CD4-positive, alpha-beta T cell treated with Interleukin-12 subunit alpha and Interleukin-12 subunit beta, for 1 hour (primary cell): ENCODE results near the gene CLASP2.
A peak's percentile ranks its signal among the peaks of the same experiment; 100 is the strongest.
"Not testable (repeated sequence)": the region's sequence is repeated elsewhere in the genome, so short reads cannot be mapped to it uniquely, and the experiment has no call there.

Experiments used
- DNase-seq: peaks from one replicate; pipeline ENCODE4 v3.0.0-alpha.2; 2020

CLASP2 gene

GRCh38 chr3:33717866-33718594, at the start of gene CLASP2:
Gene CLASP2, minus strand, starts transcription at chr3:33718254. Its CDS starts 252 bp downstream, at chr3:33718002.
- DNase-seq, result peak; percentile 87

GRCh38 chr3:33758864-33759263, 40.8 kb upstream of the CLASP2 start:
- no peak for DNase-seq

DNA sequence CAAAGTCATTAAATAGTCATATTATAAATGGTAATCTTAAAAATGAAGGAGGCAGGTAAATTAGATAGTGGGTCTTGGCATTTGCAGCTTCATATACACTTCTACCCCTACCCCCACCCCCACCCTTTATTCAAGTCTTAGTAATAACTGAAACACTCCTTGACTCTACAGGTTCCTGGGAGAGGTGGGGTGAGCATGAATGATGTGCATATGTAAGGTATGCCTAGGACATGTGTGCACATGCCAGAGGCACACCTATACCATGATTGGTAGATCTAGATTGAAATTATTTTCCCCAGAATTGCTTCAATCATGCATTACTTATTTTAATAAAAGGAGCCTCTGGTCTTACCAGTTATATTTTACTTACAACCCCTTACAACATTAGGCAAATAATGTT, 40.2 kb upstream of the CLASP2 start:
- no peak for DNase-seq

GRCh38 chr3:33754391-33754790, 36.3 kb upstream of the CLASP2 start:
- DNase-seq, result not testable (repeated sequence)

DNA sequence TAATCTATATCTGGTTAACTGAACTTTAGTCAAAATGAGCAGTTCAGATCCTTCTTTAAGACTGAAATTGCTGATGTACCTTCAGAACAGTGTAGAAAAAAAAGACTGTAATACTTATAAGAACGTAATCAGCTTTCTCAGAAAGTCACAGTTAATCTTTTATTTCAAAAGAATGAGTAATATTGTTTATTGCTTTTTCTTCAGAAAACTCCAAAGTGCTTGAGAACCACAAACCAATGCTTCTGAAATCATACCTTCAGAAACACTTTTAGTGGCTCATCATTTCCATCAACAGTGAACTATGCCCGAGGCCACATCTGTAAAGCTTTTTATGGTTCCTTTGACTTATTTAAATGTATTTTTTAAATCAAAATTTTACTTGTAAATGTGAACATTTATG, 33.3 kb upstream of the CLASP2 start:
- no peak for DNase-seq

DNA sequence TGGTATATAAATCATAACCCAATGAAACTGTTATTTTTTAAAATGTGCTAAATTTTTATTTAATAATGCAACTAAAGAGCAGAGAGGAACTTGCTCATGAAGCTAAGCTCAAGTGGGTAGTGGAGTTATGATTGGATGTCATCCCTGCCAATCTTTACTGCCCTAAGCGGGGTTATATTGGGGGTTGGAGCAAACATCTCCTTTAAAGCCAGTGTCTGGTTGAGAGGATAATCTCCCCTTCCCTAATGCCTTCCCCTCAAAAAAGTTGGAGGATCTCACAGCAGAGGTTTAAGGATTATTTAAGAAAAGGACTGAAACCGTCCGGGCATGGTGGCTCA, 32.1 kb upstream of the CLASP2 start:
- DNase-seq, result no peak

DNA sequence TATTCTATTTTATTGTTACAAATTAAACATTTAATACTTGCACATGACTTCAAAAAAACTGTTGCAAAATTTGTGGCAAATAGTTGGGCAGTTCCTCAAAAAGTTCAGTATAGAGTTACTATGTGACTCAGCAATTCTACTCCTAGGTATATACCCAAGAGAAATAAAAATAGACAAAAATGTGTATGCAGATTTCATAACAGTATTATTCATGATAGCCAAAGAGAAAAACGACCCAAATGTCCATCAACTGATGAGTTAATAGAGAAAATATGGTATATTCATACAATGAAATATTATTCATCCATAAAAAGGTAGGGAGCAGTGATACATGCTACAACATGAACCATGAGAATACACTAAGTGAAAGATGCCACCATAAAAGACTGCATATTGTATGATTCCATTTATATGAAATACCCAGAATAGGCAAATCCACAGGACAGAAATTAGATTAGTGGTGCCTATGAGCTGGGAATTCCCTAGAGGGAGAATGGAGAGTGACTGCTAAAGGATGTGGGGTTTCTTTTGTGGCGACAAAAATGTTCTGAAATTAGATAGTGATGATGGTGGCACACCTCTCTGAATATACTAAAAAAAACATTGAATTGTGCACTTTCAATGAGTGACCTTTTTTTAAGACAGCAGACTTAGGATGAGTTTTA, 31.6 kb upstream of the CLASP2 start:
- no peak for DNase-seq

- DNase-seq, result no peak
Measured at GRCh38 chr3:33746416-33747116, 28.5 kb upstream of the CLASP2 start.

GRCh38 chr3:33737146-33737545, 19.1 kb upstream of the CLASP2 start:
- no peak for DNase-seq

GRCh38 chr3:33732394-33732793, 14.3 kb upstream of the CLASP2 start:
- no peak for DNase-seq

- DNase-seq, result no peak
Measured at GRCh38 chr3:33729993-33730392, 11.9 kb upstream of the CLASP2 start.

DNA sequence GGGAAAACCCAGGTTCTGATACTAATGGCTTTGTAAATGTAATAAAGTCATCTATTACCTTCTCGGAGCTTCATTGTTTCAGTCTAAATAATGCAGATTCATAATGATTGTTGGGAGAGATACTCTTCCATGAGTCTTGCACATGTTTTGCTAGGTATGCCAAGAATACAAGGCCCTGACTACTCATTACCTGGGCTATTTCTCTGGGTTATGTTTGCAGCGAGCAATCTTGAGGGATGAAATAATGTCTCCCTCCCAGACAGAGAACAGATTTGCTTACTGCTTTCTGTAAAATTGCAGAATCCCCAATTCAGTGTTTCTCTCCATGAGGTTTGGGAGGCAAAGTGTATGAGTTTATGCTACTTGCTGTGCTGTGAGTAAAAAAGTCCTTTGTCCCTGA, 6.2 kb upstream of the CLASP2 start:
- no peak for DNase-seq

DNA sequence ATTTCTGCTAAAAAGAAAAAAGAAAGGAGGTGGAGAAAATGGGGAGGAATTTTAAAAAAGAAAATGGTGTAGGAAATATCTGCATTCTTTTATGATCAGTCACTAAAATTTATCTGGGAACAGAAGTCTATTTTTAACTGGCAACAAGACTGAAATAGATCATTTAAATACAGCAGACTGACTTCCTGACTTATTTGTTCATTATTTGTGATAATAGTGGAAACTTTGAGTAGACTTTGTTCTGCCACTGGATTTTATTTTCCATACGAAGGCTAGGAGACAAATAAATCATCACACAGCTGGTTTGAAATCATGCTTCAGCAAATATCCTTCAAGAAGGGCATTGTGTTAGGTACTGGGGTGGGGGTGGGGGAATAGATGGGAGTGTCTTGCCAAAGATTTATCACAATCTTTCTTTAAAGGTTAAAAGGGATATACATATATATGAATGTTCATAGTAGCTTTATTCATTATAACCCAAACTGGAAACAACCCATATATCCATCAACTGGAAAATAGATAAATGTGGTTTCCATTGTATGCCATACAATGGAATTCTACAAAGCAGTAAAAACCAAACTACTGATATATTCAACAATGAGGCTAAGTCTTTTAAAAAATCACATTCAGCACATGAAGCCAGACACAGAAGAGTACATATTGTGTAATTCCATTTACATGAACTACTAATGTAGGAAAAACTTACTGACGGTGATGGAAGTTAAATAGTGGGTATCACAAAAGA, 4.7 kb upstream of the CLASP2 start:
- no peak for DNase-seq

- DNase-seq, result no peak
Measured at GRCh38 chr3:33722191-33722590, 4.1 kb upstream of the CLASP2 start.

DNA sequence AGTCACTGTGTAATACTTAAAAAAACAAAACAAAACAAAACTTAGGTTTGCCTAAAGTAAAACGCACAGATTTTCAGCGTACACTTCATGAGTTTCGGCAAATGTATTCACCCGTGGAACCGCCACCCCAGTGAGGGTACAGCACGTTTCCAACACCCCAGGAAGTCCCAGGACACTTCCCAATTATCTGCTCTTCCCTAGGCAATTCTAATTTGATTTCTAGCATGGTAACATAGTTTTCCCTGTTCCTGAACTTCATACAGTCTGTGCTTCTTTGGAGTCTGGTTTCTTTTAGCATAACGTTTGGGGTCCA, 497 bp upstream of the CLASP2 start:
- DNase-seq, result no peak

- peak; percentile 60 for DNase-seq
Measured at GRCh38 chr3:33717616-33717865, 513 bp downstream of the CLASP2 start.

DNA sequence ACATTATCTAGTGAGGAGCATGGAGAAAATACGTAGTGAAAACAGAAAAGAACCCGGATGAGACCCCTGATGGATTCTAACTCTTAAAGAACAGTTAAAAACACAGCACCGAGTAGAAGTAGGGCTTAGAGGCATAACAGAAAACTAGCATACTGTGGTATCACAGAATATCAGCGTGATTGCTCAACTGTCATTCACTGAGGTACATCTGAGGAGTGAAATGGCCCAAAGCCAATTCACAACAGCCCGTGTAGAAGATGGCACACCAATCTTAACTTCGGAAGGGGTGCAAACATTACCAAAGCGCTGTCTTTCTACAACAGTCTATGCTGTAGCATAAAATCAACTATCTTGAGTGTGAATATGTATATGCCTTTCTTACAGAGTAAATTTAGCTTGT, 1.8 kb downstream of the CLASP2 start:
- DNase-seq, result no peak

DNA sequence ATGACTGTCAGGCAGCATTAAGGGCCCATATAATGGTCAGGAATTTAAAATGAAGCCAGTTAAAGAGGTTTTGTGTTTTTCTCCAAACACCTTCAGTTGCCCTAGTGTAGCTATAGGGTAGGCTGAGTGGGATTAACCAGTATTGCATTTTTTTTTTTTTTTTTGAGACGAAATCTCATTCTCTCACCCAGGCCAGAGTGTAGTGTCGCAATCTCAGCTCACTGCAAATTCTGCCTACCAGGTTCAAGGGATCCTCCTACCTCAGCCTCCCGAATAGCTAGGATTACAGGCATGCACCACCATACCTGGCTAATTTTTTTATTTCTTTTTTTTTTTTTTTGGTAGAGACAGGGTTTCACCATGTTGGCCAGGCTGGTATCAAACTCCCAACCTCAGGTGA, 7.0 kb downstream of the CLASP2 start:
- no peak for DNase-seq

GRCh38 chr3:33706056-33706455, 12.0 kb downstream of the CLASP2 start:
- no peak for DNase-seq

- no peak for DNase-seq
Measured at GRCh38 chr3:33704891-33705290, 13.2 kb downstream of the CLASP2 start.

- no peak for DNase-seq
Measured at GRCh38 chr3:33699275-33699674, 18.8 kb downstream of the CLASP2 start.

- DNase-seq, result no peak
Measured at GRCh38 chr3:33694944-33695343, 23.1 kb downstream of the CLASP2 start.

- DNase-seq, result no peak
Measured at GRCh38 chr3:33690341-33690740, 27.7 kb downstream of the CLASP2 start.

- no peak for DNase-seq
Measured at GRCh38 chr3:33687406-33688010, 30.5 kb downstream of the CLASP2 start.
